Activated B cell treated with CpG ODN at 0.5 μM for 24 hours (primary cell): ENCODE data around the gene GATA3. TPM values are rescaled to one million over a fixed set of nuclear protein-coding genes. Genes with fewer than 3 reads are reported as not detected.
A peak's percentile ranks its signal among the peaks of the same experiment; 100 is the strongest.

ENCODE experiments used
- ATAC-seq: fragments of 200-7000 bp; cut with Tn5 transposase; one replicate; pipeline ENCODE4 v1.10.0; 2021; ENCODE audit warnings: low read depth, mild to moderate bottlenecking, moderate library complexity
- CTCF ChIA-PET: fragments of 350-600 bp; sonication (Branson Sonifier 250); formaldehyde crosslinking; loops from one replicate; lab custom pipeline; 2021; ENCODE audit warnings: antibody characterized with exemption; lab: Charles Lee
- POLR2A ChIA-PET: fragments of 350-600 bp; sonication (Branson Sonifier 250); formaldehyde crosslinking; loops from one replicate; lab custom pipeline; 2021; ENCODE audit warnings: antibody characterized with exemption; lab: Charles Lee
- DNase-seq: peaks from one replicate; pipeline ENCODE4 v3.0.0; 2022
- H3K27ac Mint-ChIP-seq: one replicate; pipeline ENCODE4 v1.8.0; 2020; ENCODE audit warnings: mixed read lengths
- H3K27me3 Mint-ChIP-seq: one replicate; pipeline ENCODE4 v1.8.0; 2021; ENCODE audit warnings: mixed read lengths
- H3K36me3 Mint-ChIP-seq: one replicate; pipeline ENCODE4 v1.8.0; 2021; ENCODE audit warnings: low read depth, mixed read lengths
- H3K4me1 Mint-ChIP-seq: one replicate; pipeline ENCODE4 v1.8.0; 2021; ENCODE audit warnings: mixed read lengths
- H3K4me3 Mint-ChIP-seq: one replicate; pipeline ENCODE4 v1.8.0; 2020; ENCODE audit warnings: mild to moderate bottlenecking, mixed read lengths
- H3K9me3 Mint-ChIP-seq: one replicate; pipeline ENCODE4 v1.8.0; 2020; ENCODE audit warnings: mixed read lengths
- CTCF ChIP-seq: fragments of 200-600 bp; IDR thresholded peaks from one replicate; pipeline ENCODE4 v1.8.0; 2022; ENCODE audit warnings: antibody characterized with exemption, mild to moderate bottlenecking
- intact Hi-C: fragments of 100-400 bp; cut with micrococcal nuclease; formaldehyde crosslinking; loops from one replicate; pipeline ENCODE4 v1.15.1; 2024
- total RNA-seq: library from RNA; stranded (reverse); gene quantifications from 2 replicates; pipeline ENCODE4 v1.2.3, GENCODE V29; 2022

Gene GATA3
- total RNA-seq, 1 donor from 2014 or later, result 0.53 TPM

- ChIA-PET POLR2A (no interaction called here), CTCF (no interaction called here)
- intact Hi-C loops, result no loop called here
- no peaks in the 10 kb centered on the region for H3K36me3 Mint-ChIP-seq
- ATAC-seq, result no peak
- DNase-seq, result no peak
- no peak for TF ChIP-seq CTCF
- peaks cover 8% of the 10 kb centered on the region for H3K4me1 Mint-ChIP-seq
- H3K4me3 Mint-ChIP-seq, result no peak overlapping the region
- H3K27ac Mint-ChIP-seq, result no peak overlapping the region
- peaks cover 10% of the 10 kb centered on the region for H3K9me3 Mint-ChIP-seq
- H3K27me3 Mint-ChIP-seq, result peaks cover 63% of the 10 kb centered on the region
Observed at GRCh38 chr10:8035641-8036470, 18.6 kb upstream of the GATA3 start.

GRCh38 chr10:8036506-8037198 is 17.8 kb upstream of the GATA3 start:
- Mint-ChIP-seq H3K4me1 (peaks cover 11% of the 10 kb centered on the region), H3K4me3 (no peak overlapping the region), H3K27ac (no peak overlapping the region), H3K27me3 (peaks cover 64% of the 10 kb centered on the region), H3K9me3 (peaks cover 10% of the 10 kb centered on the region), H3K36me3 (no peaks in the 10 kb centered on the region)
- intact Hi-C loops, result no loop called here
- CTCF ChIA-PET, result no interaction called here
- no peak for DNase-seq
- no peak for ATAC-seq
- no peak for TF ChIP-seq CTCF
- POLR2A ChIA-PET, result no interaction called here

- Mint-ChIP-seq H3K9me3 (peaks cover 10% of the 10 kb centered on the region), H3K4me1 (peaks cover 18% of the 10 kb centered on the region), H3K4me3 (no peak overlapping the region), H3K27ac (no peak overlapping the region), H3K27me3 (peaks cover 65% of the 10 kb centered on the region), H3K36me3 (no peaks in the 10 kb centered on the region)
- ChIA-PET CTCF (no interaction called here), POLR2A (no interaction called here)
- TF ChIP-seq CTCF, result no peak
- DNase-seq, result no peak
- no peak for ATAC-seq
- intact Hi-C loops, result no loop called here
Observed at GRCh38 chr10:8037199-8037801, 17.2 kb upstream of the GATA3 start.

- no peak for DNase-seq
- Mint-ChIP-seq H3K9me3 (peaks cover 10% of the 10 kb centered on the region), H3K4me3 (no peak overlapping the region), H3K4me1 (peaks cover 27% of the 10 kb centered on the region), H3K27ac (peak overlapping the region; percentile 27), H3K27me3 (peaks cover 68% of the 10 kb centered on the region), H3K36me3 (no peaks in the 10 kb centered on the region)
- intact Hi-C loops, result loop anchor here (2.0 kb wide), 1 partner anchor 15 kb away; no protein-coding TSS in a partner anchor
- POLR2A ChIA-PET, result no interaction called here
- no peak for TF ChIP-seq CTCF
- no peak for ATAC-seq
- CTCF ChIA-PET, result no interaction called here
Observed at GRCh38 chr10:8037941-8038894, 16.3 kb upstream of the GATA3 start.
